NCI-H2196 treated with DMSO at 0.1 percent for 48 hours (cell line): Measurements from ENCODE around the gene NHSL2.

Source experiments
- DNase-seq: peaks from one replicate; lab custom pipeline; 2025; ENCODE audit not compliant: unreplicated experiment; lab: John Stamatoyannopoulos, UW

NHSL2 gene

GRCh38 chrX:71989768-71990426 is 79.3 kb downstream of the NHSL2 start:
- DNase-seq: no peak

GRCh38 chrX:71990518-71990917 is 79.9 kb downstream of the NHSL2 start:
- DNase-seq: no peak

GRCh38 chrX:71991164-71991563 is 80.5 kb downstream of the NHSL2 start:
- no peak for DNase-seq

GRCh38 chrX:71992711-71993110 is 82.1 kb downstream of the NHSL2 start:
- no peak for DNase-seq

- DNase-seq: no peak
Observed at GRCh38 chrX:71993371-71993770, 82.7 kb downstream of the NHSL2 start.

- no peak for DNase-seq
Observed at GRCh38 chrX:71994601-71995000, 84.0 kb downstream of the NHSL2 start.

- DNase-seq: no peak
Observed at GRCh38 chrX:71995122-71995521, 84.5 kb downstream of the NHSL2 start.

- no peak for DNase-seq
Observed at GRCh38 chrX:71996136-71996535, 85.5 kb downstream of the NHSL2 start.

GRCh38 chrX:71996826-71997225 is 86.2 kb downstream of the NHSL2 start:
- no peak for DNase-seq

GRCh38 chrX:71997320-71997719 is 86.7 kb downstream of the NHSL2 start:
- DNase-seq: no peak

- DNase-seq: no peak
Observed at GRCh38 chrX:71998836-71999509, 88.3 kb downstream of the NHSL2 start.

GRCh38 chrX:71999535-71999934 is 88.9 kb downstream of the NHSL2 start:
- no peak for DNase-seq

GRCh38 chrX:72001471-72001870 is 90.8 kb downstream of the NHSL2 start:
- DNase-seq: no peak

GRCh38 chrX:72001906-72002305 is 91.3 kb downstream of the NHSL2 start:
- no peak for DNase-seq

- no peak for DNase-seq
Observed at GRCh38 chrX:72002875-72003274, 92.2 kb downstream of the NHSL2 start.

- no peak for DNase-seq
Observed at GRCh38 chrX:72003811-72004750, 93.4 kb downstream of the NHSL2 start.

- DNase-seq: no peak
Observed at GRCh38 chrX:72005046-72005445, 94.4 kb downstream of the NHSL2 start.

- no peak for DNase-seq
Observed at GRCh38 chrX:72006461-72006860, 95.8 kb downstream of the NHSL2 start.

GRCh38 chrX:72009731-72010130 is 99.1 kb downstream of the NHSL2 start:
- no peak for DNase-seq

GRCh38 chrX:72011734-72012133 is 101.1 kb downstream of the NHSL2 start:
- DNase-seq: no peak

- DNase-seq: no peak
Observed at GRCh38 chrX:72015383-72015782, 104.7 kb downstream of the NHSL2 start.
